H1 (cell line): ENCODE measurements around the gene STAG2. TPM values are rescaled to one million over a fixed set of nuclear protein-coding genes. Genes with fewer than 3 reads are reported as not detected.

Experiments
- BACH1 ChIP-seq: IDR thresholded peaks from 2 replicates; pipeline ENCODE4 v1.6.1; 2012; ENCODE audit warnings: low read length, improper control_type of control experiment
- SP4 ChIP-seq: IDR thresholded peaks from 2 replicates; pipeline ENCODE4 v1.6.1; 2012; ENCODE audit warnings: low read length, inconsistent platforms
- polyA plus RNA-seq, 7 experiments: library from polyadenylated mRNA; depleted of rRNA in 3 of 7; stranded (reverse) in 5 of 7; unstranded in 2 of 7; fragments of >200 nt in 5 of 7; fragments of 200-250 nt in 2 of 7; gene quantifications; 1 replicate in 5 of 7; 2 replicates in 1 of 7; 4 replicates in 1 of 7; pipeline versions ENCODE4 v1.2.1 to v1.2.3, GENCODE V29; 2011 to 2013; ENCODE audit warnings: missing spikeins in 2 of 7, mixed read lengths in 2 of 7
- total RNA-seq: library from RNA; stranded (reverse); fragmentation: NEBNext Ultra II Directional; extraction: Animal tissue kit (Norgen Biotek cat#: 25700); gene quantifications from 2 replicates; pipeline ENCODE4 v1.2.1, GENCODE V29; 2021

STAG2 gene
- total and polyA plus RNA-seq, 2 of the 8 experiments (the other 6 are each of a cell fraction or from before 2014, with no cell fraction given), result 20.3 to 94.9 TPM

DNA sequence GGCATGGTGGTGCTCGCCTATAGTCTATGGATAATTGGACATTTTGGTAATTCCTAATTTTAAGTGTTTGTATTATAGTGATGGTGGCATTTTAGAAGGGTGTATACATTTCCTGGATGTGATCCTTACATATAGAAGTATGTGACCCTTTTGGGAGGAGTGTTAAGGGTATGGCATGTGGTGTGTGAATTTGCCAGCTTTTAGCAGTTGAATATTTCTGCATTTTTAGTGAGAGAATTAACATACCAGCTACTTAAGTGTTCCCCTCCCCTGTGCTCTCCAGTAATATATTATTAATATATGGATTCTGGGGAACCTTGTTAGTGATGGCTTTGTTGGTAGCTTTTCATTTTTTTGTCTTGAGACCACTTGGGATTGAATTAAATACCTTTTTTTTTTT is 55.3 kb downstream of the STAG2 start (continued):
- TF ChIP-seq SP4 (no peak), BACH1 (no peak)
